Immature natural killer cell (primary cell): ENCODE data around the gene KLHL30. TPM values are rescaled to one million over a fixed set of nuclear protein-coding genes. Genes with fewer than 3 reads are reported as not detected.

Experiments
- DNase-seq, 3 donors: peaks; one replicate each; pipeline ENCODE4 v3.0.0; 2022; ENCODE audit warnings: mixed read lengths in 1 of 3
- H3K27ac Mint-ChIP-seq, 6 donors: one replicate each; pipeline ENCODE4 v1.8.0; 2020; ENCODE audit warnings: mixed read lengths in 6 of 6, mild to moderate bottlenecking in 5 of 6, inconsistent platforms in 4 of 6, moderate library complexity in 3 of 6
- H3K27me3 Mint-ChIP-seq, 3 donors: one replicate each; pipeline ENCODE4 v1.8.0; 2020 to 2021; ENCODE audit warnings: low read depth in 3 of 3, mild to moderate bottlenecking in 3 of 3, mixed read lengths in 3 of 3, moderate library complexity in 3 of 3, inconsistent platforms in 1 of 3
- H3K36me3 Mint-ChIP-seq, 3 donors: one replicate each; pipeline ENCODE4 v1.8.0; 2020; ENCODE audit warnings: mixed read lengths in 3 of 3, inconsistent platforms in 2 of 3, mild to moderate bottlenecking in 2 of 3
- H3K4me1 Mint-ChIP-seq, 2 donors: one replicate each; pipeline ENCODE4 v1.8.0; 2020; ENCODE audit warnings: inconsistent platforms in 2 of 2, mild to moderate bottlenecking in 2 of 2, mixed read lengths in 2 of 2, moderate library complexity in 1 of 2
- H3K4me3 Mint-ChIP-seq, 5 donors: one replicate each; pipeline ENCODE4 v1.8.0; 2020; ENCODE audit warnings: mild to moderate bottlenecking in 5 of 5, mixed read lengths in 5 of 5, inconsistent platforms in 3 of 5, moderate library complexity in 3 of 5
- H3K9me3 Mint-ChIP-seq, 6 donors: one replicate each; pipeline ENCODE4 v1.8.0; 2020; ENCODE audit warnings: mild to moderate bottlenecking in 6 of 6, mixed read lengths in 6 of 6, inconsistent platforms in 4 of 6, moderate library complexity in 3 of 6
- polyA plus RNA-seq, 3 donors: library from polyadenylated mRNA; unstranded; fragments of 300-500 nt; fragmentation: Illumina TruSeq; gene quantifications; one replicate each; pipeline ENCODE4 v1.2.3, GENCODE V29; 2021

KLHL30 gene
- polyA plus RNA-seq, 3 donors from 2014 or later: not detected

GRCh38 chr2:238149841-238150572 is 11.5 kb downstream of the KLHL30 start:
- Mint-ChIP-seq H3K27ac (no peak overlapping the region), H3K4me3 (no peak overlapping the region)

GRCh38 chr2:238150686-238151085 is 12.2 kb downstream of the KLHL30 start:
- Mint-ChIP-seq H3K9me3 (no peaks in the 10 kb centered on the region), H3K4me1 (no peaks in the 10 kb centered on the region), H3K27me3 (peaks cover 0 to 2% (median 0%) of the 10 kb centered on the region in 3 donors), H3K27ac (no peak overlapping the region), H3K36me3 (no peaks in the 10 kb centered on the region), H3K4me3 (no peak overlapping the region)
- DNase-seq: no peak

More at GRCh38 chr2:238149841-238150572, 11.5 kb downstream of the KLHL30 start:
- no peak for DNase-seq
- Mint-ChIP-seq H3K4me1 (no peaks in the 10 kb centered on the region), H3K36me3 (no peaks in the 10 kb centered on the region), H3K9me3 (no peaks in the 10 kb centered on the region), H3K27me3 (peaks cover 0 to 2% (median 0%) of the 10 kb centered on the region in 3 donors)

DNA sequence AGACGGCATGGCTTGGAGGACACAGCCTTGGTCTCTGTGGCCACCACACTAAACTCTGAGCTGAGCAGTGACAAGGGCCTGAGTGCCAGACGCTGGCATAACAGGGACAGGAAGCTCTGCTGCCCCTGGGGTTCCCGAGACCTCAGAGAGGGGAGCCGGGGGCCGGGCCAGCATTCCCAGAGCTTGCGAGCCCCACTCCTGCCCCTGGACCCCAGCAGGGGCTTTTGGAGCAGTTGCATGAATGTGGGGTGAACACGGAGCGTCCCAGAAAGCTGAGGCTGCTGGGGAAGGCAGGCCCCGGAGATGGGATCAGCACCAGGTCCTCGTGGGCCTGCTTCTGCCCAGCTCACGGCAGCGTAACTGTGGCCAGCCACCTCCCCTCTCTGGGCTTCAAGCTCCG is 12.7 kb downstream of the KLHL30 start:
- H3K27ac Mint-ChIP-seq: no peak overlapping the region
- no peaks in the 10 kb centered on the region for H3K4me1 Mint-ChIP-seq
- no peaks in the 10 kb centered on the region for H3K9me3 Mint-ChIP-seq

GRCh38 chr2:238151628-238152235 is 13.3 kb downstream of the KLHL30 start:
- Mint-ChIP-seq H3K4me1 (no peaks in the 10 kb centered on the region), H3K9me3 (no peaks in the 10 kb centered on the region)
- no peak for DNase-seq

More for the DNA sequence above, 12.7 kb downstream of the KLHL30 start:
- Mint-ChIP-seq H3K27me3 (peaks cover 0 to 2% (median 0%) of the 10 kb centered on the region in 3 donors), H3K4me3 (no peak overlapping the region), H3K36me3 (no peaks in the 10 kb centered on the region)
- DNase-seq: no peak

GRCh38 chr2:238152771-238153688 is 14.6 kb downstream of the KLHL30 start:
- no peak for DNase-seq
- H3K36me3 Mint-ChIP-seq: no peaks in the 10 kb centered on the region
- no peak overlapping the region for H3K4me3 Mint-ChIP-seq
- H3K27me3 Mint-ChIP-seq: peaks cover 0 to 3% (median 0%) of the 10 kb centered on the region in 3 donors
- H3K9me3 Mint-ChIP-seq: no peaks in the 10 kb centered on the region
- H3K4me1 Mint-ChIP-seq: no peaks in the 10 kb centered on the region
- H3K27ac Mint-ChIP-seq: no peak overlapping the region

More at GRCh38 chr2:238151628-238152235, 13.3 kb downstream of the KLHL30 start:
- Mint-ChIP-seq H3K4me3 (no peak overlapping the region), H3K27ac (no peak overlapping the region), H3K36me3 (no peaks in the 10 kb centered on the region), H3K27me3 (peaks cover 0 to 2% (median 0%) of the 10 kb centered on the region in 3 donors)

- Mint-ChIP-seq H3K4me1 (peaks cover 5 to 6% of the 10 kb centered on the region in 2 donors), H3K9me3 (no peaks in the 10 kb centered on the region), H3K36me3 (no peaks in the 10 kb centered on the region), H3K4me3 (no peak overlapping the region), H3K27ac (peak overlapping the region in 1 of 6 donors; percentile 16), H3K27me3 (peaks cover 2 to 7% (median 2%) of the 10 kb centered on the region in 3 donors)
- no peak for DNase-seq
Observed at GRCh38 chr2:238154570-238154969, 16.1 kb downstream of the KLHL30 start.

DNA sequence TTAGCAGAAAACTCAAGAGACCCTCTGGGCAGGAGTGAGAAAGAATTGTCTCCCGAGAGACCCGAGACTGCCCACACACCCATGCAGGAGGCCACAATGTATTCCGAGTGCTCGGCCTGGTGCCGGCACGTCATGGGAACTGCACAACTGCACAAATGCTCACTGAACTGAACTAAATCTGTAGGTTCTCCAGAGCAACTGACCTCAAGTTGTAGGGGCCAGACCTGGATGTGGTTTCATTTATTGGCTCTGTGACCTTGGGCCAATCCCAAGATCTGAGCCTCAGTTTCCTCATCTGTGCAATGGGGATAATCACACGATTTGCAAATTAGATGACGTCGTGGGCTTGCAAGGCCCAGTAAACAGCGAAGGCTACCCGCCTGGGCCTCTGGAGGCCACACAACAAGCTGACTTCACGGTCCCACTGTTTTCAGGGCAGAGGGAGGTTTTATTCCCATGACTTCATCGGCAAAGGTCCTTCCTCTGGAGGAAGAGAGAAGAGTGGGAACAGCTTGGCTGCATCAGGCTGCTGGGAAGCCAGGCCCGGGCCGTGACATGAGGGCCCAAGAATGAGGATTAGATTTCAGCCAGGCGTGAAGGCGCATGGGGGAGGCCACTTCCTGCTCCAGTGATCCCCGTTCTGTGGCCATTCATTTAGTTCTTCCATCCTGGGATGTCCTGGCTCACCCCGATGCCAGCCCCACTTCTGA is 16.7 kb downstream of the KLHL30 start:
- Mint-ChIP-seq H3K4me1 (peaks cover 9% of the 10 kb centered on the region in 2 donors), H3K4me3 (no peak overlapping the region), H3K27ac (no peak overlapping the region), H3K9me3 (no peaks in the 10 kb centered on the region), H3K36me3 (no peaks in the 10 kb centered on the region), H3K27me3 (peaks cover 2 to 8% (median 4%) of the 10 kb centered on the region in 3 donors)
- no peak for DNase-seq

DNA sequence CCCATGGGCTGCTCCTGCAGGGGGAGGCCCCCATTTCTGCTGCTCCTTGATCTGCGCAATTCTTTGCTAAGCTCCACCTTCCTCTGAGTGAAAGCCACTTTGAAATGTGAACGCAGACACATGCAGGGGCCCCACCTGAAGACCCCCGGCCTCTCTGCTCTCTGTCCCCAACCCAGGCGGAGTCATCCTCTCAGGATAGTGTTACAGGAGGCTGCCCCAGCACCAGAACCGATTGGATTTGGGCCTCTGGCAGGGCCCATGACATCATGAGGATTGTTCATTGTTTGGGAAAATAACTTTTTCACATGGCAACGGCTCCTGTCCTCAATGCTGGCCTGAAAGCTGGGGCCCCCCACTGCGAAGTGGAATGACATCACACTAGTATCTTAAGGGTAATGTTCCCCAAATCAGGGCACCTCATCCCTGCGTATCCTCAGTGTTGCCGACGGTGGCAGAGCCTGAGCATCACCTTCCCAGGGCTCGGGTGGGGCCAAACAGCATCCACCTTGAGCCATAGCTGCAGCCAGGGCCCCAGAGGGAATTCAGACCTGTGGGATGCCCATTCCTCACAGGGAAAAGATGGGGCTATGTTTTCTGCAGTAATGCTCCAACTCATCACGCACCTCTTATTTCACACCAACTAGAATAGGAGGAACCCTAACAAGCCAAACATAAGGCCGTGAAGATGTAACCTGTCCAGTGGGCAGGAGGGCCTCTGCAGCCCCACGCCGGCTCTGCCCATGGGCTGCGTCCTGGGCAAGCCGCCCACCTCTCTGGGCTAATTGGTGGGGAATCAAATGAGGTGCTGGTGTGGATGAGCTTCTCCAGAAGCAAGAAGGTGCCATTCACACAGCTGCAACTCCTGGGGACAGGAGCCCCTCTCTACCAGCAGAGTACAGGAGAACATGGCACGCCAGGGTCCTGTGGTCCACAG is 17.6 kb downstream of the KLHL30 start:
- no peaks in the 10 kb centered on the region for H3K36me3 Mint-ChIP-seq
- peak overlapping the region in 1 of 5 donors; percentile 12 for H3K4me3 Mint-ChIP-seq
- H3K4me1 Mint-ChIP-seq: peaks cover 14 to 16% of the 10 kb centered on the region in 2 donors
- H3K27me3 Mint-ChIP-seq: peaks cover 2 to 8% (median 4%) of the 10 kb centered on the region in 3 donors
- H3K9me3 Mint-ChIP-seq: no peaks in the 10 kb centered on the region
- no peak overlapping the region for H3K27ac Mint-ChIP-seq
- no peak for DNase-seq

GRCh38 chr2:238157506-238158017 is 19.1 kb downstream of the KLHL30 start:
- no peaks in the 10 kb centered on the region for H3K36me3 Mint-ChIP-seq
- no peak for DNase-seq
- H3K4me3 Mint-ChIP-seq: peak overlapping the region in 3 of 5 donors; percentile 24 to 47 (median 45)
- no peak overlapping the region for H3K27ac Mint-ChIP-seq
- H3K27me3 Mint-ChIP-seq: peaks cover 2 to 8% (median 4%) of the 10 kb centered on the region in 3 donors
- peaks cover 14 to 17% of the 10 kb centered on the region in 2 donors for H3K4me1 Mint-ChIP-seq
- H3K9me3 Mint-ChIP-seq: no peaks in the 10 kb centered on the region

DNA sequence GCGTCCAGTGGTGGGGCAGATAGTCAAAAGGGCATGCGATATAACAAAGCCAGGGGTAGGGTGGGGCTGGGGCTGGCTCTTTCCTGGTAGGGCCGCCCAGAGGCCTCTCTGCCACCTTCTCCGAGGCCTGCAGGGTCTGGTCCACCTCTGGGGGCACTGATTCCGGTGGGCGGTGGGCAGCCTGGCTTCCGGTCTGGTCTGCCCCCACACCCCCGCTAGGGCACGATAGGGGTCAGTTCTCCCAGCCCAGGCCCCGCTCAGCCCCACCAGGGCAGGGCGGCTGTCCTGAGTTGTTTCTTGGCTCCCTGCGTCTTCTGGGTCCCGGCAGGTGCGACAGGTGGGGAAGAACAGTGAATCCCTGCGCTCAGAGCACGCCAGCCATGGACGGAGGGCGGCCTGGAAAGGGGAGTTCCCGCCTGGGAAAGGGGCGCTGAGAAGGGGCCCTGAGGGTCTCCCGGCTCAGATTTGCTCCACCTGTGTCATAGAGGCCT is 19.6 kb downstream of the KLHL30 start:
- Mint-ChIP-seq H3K4me3 (peak overlapping the region in 2 of 5 donors; percentile 24 to 47), H3K4me1 (peaks cover 14 to 20% of the 10 kb centered on the region in 2 donors), H3K27ac (no peak overlapping the region), H3K36me3 (no peaks in the 10 kb centered on the region), H3K9me3 (no peaks in the 10 kb centered on the region), H3K27me3 (peaks cover 2 to 8% (median 4%) of the 10 kb centered on the region in 3 donors)
- DNase-seq: no peak

GRCh38 chr2:238158509-238159070 is 20.1 kb downstream of the KLHL30 start, which contains the start of gene ERFE:
Gene ERFE (plus strand): TSS chr2:238158970. CDS start chr2:238159008, 38 bp downstream.
- no peaks in the 10 kb centered on the region for H3K36me3 Mint-ChIP-seq
- H3K4me3 Mint-ChIP-seq: peak within 1 kb of the TSS; percentile 60 to 87 (median 78)
- DNase-seq: peak; percentile 52 to 57 (median 56)
- peaks cover 14 to 20% of the 10 kb centered on the region in 2 donors for H3K4me1 Mint-ChIP-seq
- H3K27ac Mint-ChIP-seq: peak within 1 kb of the TSS in 1 of 6 donors; percentile 71
- H3K9me3 Mint-ChIP-seq: no peaks in the 10 kb centered on the region
- H3K27me3 Mint-ChIP-seq: peaks cover 2 to 8% (median 4%) of the 10 kb centered on the region in 3 donors
